CD4-positive, alpha-beta T cell treated with Interleukin-6 for 4 hours (primary cell): Measurements from ENCODE around the gene PDZD8.
"Not testable (repeated sequence)": the region's sequence is repeated elsewhere in the genome, so short reads cannot be mapped to it uniquely, and the experiment has no call there.

Source experiments
- DNase-seq: peaks from one replicate; pipeline ENCODE4 v3.0.0-alpha.2; 2020; ENCODE audit warnings: mixed read lengths

Gene PDZD8

DNA sequence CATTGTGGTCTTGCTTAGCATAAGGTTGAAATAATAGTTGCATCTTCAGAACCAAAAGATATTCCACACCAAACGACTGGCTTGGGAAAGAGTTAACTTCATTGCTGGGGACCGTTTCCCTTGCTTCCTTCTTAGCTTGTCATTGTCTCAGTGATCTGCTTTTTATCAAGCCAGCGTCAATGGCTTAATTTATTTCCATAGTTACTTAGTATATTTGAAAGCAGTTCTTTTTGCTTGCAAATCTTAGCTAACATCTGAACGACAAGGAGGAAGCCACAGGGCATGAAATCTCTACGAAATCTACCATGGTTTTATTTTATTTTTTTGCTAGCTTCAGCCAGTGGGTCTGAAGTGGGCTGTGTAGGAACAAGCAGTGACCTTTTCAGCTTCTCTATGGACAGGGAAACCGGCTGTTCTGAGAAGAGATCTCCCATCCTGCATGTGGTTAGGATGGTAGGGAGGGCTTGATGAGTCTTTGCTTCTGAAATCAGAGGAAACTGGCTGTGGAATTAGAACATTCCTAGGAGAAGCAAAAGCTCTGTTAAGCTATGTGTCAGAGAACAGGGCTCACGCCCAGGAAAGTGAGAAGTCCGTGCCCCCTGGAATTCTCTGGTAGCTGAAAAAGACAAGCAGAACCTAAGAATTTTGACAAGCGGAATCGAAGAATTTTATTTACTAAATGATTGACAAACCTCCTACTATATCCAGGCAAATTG, 126.3 kb downstream of the PDZD8 start:
- DNase-seq = no peak

DNA sequence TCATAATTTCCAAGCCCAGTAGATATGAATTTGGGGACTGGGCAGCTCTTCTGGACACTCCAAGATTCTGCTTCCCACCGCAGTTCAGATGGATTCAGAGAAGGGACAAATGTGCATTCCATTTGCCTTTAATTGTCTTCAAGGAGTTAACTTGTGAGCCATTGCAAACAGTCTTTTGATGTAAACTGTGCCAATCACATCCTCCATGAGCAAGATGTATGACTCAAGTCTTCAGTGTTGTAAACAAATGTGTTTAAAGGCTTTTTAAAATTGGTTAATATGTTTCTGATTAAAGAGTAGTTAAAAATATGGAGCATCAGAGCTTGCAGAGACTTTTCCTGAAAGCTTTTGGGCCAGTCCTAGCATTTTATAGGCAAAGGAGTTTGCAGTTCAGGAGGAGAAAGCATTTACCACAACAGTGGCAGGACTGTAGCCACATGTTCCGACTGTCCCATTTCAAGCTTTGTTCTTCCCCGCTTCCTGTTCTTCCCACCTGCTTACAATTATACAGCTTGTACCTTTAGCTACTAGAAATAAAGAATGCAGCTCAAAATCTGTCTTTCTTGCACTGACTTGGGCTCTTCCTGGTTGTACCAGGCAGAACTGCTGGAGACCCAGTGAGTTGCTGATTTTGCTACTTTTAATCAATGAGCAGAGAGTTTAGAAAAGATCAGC, 128.1 kb downstream of the PDZD8 start:
- no peak for DNase-seq

DNA sequence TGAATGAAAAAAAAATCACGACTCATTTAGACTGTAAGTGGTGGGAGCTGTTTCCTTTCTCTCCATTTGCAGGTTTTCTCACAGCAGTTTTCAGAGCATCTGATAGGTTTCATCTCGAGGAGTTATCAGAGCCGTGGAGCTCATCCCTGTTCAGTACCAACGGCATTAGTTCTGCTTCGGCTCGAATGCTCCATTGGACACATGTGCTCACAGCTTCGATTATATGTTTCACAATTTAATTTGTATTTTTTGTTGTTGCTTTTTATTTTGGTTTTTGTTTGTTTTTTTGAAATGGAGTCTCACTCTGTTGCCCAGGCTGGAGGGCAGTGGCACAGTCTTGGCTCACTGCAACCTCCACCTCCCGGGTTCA, 132.8 kb downstream of the PDZD8 start:
- DNase-seq = no peak

DNA sequence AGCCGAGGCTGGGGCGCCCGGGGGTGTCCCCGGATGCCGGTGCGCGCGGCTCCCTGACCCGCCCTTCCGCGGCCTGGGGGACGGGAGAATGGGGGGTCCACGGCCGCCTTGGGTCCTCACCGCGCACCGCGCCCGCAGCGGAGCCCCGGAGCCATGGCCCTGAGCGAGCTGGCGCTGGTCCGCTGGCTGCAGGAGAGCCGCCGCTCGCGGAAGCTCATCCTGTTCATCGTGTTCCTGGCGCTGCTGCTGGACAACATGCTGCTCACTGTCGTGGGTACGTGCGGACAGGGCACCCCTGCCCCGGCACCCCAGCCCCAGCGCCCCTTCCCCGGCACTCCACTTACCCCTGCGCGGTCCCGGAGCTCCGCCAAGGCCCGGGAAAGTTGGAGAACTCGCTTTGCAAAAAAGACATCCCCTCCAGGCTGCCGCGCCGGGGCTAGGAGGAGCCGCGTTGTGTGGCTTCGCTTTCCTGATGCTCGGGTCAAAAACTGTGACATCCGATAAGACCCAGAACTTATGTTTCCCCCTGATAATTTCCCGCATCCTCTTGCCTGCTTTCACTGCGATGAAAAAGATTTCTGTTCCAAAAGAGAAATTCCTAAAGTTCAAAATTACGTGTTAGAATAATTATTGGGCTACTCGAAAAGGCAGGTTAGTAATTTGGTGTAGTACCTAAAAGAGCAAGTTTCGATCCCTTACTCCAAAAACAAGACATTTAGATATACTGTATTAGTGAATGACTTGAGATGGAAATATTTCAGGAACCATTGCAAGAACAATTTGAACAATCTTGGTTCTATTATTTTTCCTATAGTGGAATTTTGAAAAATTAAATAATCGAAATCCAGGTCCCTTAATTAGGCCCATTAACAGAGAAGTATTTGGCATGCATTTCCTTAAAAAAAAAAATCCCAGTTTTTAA, 133.4 kb downstream of the PDZD8 start:
- DNase-seq = no peak

DNA sequence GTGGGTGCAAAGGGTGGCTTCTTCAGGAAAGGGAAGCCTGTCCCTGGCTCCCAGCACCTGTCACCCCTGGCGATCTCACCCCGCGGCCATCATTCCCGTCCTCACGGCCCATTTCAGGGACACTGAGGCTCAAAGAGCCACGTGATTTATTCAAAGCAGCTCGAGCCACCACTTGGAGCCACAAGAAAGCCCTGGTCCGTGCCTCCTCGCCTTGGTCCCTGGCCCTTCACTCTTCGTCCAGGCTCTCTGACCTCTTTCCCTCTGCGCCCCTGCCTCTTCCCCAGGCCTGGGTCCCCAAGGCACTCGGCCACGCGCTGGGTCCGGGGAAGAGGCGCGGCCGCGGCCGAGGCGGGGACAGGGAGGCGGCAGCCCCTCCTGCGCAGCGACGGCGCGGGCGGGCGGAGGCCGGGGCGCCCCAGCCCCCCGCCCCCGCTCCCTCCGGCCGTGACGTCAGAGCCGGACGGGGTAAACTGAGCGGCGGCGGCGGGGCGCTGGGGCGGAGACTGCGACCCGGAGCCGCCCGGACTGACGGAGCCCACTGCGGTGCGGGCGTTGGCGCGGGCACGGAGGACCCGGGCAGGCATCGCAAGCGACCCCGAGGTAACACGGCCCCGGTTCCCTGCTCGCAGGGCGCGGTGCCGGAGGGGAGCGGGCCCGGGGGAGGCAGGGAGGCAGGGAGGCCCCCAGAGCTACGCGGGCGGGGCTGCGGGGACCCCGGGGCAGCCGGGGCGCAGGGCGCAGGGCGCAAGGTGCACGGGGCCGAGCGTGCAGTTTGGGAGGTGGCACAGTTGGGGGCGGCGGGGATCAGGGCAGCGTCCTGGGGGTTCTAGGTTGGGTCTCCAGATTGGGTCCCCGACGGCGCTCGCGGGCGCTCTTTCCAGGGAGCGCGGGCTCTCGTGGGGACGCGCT, 134.4 kb downstream of the PDZD8 start, which contains the start of gene SLC18A2:
Gene SLC18A2 (plus strand): TSS at position 494 of the 909 bp plus-strand sequence. CDS start 580 bp downstream, outside the sequence.
- DNase-seq = no peak

DNA sequence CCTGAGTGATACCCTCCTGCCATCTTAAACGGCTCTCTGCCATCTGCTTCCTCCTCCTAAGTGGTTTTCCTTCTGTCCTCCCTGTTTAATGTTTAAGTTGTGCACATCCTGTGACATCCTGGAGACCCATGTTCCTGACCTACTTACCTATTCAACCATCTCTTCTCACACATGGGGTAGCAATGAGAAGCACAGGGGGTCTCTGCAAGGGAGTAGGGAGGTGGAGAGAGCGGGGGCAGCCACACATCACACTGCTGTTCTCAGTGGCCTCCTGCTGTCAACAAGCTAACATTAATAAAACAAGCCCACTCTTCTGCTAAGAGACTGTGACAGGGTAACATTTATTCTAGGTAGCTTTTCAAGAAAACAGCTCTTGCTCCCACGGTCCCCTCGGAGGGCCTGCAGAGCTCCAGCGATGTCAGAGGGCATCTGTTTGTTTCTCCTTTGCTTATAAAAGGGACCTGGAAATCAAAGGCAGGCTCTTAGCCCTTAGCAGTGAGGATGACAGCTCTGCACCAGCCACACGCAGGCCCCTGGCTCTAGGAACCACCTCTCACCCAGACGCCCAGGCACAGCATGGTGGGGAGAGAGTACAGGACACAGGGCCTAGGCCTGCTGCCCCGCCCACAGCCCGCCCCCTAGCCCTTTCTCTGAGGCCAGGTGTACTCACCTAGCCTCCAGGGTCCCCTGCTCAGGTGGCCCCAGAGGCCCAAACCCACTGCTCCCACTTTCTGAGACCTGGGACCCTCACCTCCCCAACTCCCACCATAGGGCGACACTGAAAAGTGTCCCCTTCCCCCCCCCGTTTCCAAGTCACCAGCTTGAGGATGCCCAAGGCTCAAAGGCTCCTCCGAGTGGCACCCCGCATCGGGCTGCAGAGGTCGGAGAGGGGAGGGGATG, 135.3 kb downstream of the PDZD8 start:
- DNase-seq = no peak

DNA sequence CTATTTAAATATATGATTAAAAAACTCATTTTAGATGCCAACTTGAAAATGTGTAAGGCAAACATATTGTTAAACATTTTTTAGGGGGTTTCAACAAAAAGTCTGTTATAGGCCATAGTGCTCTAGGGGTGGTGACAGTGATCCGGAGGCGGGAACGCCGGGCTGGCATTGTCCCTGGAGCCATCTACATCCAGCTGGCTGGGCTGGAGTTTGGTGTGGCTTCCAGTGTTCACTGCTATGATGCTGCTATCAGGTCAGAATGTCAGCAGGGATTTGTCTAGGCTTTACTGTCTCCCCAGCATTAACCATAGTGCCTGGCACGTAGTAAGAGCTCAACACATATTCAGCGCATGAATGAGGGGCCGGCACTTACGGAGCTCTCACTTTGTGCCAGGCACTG, 136.2 kb downstream of the PDZD8 start:
- no peak for DNase-seq

DNA sequence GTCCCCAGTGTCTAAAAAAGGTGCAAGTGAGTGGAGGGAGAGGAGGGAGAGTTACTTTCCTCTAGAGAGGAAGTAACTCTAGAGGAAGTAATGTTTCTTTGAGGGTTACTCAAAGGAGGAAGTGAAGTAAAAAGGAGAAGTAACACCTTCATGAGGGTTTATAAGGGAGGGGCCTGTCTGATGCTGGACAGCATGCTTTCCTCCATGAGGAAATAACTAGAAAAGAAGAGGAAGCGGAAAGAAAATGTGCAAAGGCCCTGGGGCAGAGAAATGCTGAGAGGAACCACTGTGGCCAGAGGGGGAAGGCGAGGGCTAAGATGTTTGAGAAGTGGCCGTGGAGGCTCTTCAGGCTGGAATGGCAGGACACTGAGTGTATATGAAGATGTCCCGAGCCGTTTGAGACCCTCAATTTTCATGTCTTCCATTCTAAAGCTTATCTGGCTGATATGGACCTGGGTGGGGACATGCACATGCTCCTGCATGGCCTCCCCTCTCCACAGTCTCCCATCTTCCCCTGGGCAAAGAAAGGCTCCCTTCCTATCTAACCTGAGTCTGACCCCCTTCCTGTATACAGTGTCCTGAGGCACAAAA, 137.7 kb downstream of the PDZD8 start:
- DNase-seq = no peak

DNA sequence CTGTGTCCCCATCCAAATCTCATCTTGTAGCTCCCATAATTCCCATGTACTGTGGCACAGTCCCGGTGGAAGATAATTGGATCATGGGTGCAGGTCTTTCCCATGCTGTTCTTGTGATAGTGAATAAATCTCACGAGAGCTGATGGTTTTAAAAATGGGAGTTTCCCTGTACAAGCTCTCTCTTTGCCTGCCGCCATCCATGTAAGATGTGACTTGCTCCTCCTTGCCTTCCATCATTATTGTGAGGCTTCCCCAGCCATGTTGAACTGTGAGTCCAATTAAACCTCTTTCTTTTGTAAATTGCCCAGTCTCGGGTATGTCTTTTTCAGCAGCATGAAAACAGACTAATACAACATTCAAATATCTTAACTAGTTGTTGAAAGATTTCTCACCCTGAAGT, 145.1 kb downstream of the PDZD8 start:
- DNase-seq = not testable (repeated sequence)

DNA sequence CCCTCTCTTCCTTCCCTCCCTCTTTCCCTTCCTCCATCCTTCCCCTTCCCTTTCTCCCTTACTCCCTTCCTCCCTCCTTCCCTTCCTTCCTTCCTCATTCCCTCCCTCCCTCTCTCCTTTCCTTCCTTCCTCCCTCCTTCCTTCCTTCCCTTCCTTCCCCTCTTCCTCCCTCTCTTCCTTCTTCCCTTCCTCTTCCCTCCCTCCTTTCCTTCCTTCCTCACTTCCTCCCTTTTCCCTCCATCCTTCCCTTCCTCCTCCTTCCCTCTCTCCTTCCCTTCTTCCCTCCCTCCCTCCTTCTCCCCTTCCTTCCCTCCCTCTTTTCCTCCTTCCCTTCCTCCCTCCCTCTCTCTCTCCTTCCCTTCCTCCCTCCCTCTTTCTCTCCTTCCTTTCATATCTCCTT, 147.0 kb downstream of the PDZD8 start:
- no peak for DNase-seq
